GM18519 (cell line): Measurements from ENCODE around the gene CCDC18.
"Not testable (repeated sequence)": the region's sequence is repeated elsewhere in the genome, so short reads cannot be mapped to it uniquely, and the experiment has no call there.

ENCODE experiments used
- ATAC-seq: cut with Tn5 transposase; IDR thresholded peaks from one replicate; pipeline ENCODE4 v1.9.1; 2021; ENCODE audit warnings: mild to moderate bottlenecking, moderate library complexity; ENCODE audit not compliant: unreplicated experiment, low FRiP score

Gene CCDC18

DNA sequence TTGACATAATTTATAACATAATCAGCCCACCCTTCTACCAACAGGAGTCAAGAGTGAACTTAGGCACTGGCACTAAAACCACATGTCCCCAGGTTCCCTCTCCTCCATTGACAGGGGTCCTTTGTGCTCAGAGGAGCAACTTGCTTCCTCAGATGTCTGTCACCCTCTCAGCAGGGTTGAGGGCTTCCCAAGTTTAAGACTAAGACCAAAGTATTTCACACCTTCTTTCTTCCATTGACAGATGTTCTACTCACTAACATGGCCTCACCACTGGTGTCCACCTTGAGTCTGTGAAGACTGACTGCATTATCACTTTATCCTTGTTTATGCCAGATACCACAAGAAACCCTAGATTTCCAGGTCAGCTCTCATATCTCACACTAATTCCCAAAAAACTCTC, 56.5 kb downstream of the CCDC18 start:
- ATAC-seq: no peak

DNA sequence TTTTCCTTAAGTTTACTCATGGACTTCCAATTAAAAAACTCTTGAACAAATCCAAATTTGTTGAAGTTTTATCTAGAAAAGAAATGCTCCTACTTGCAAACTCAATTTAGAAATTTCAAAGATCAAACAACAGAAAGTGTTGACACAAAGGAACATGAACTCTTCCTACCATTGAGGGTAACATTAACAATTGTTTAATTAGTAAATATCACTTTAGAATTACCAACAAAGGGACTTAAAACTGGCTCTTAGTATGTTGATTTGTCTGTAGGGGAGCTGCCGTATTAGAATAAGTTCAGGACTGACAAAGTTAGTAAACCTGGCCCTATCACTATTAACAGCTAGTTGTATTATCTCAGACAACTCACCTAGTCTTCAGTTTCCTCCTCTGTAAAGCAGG, 57.9 kb downstream of the CCDC18 start:
- no peak for ATAC-seq

DNA sequence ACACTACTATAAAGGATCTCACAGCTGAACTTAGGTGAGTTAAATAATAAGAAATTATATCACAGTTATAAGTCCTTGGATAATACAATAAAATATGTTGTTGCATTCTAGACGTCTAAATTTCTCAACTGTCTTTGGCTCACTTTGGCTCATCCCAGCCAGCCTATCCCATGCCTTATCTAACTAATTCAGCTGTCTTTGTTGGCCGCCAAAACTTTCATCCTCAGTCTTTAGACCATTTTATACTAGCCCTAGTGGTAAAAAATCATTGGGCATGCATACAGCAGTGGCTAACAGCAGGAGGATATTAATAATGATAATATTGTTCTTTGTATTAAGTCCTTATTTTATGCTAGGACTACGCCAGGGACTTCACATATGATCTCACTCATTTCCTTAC, 59.3 kb downstream of the CCDC18 start:
- ATAC-seq: no peak

DNA sequence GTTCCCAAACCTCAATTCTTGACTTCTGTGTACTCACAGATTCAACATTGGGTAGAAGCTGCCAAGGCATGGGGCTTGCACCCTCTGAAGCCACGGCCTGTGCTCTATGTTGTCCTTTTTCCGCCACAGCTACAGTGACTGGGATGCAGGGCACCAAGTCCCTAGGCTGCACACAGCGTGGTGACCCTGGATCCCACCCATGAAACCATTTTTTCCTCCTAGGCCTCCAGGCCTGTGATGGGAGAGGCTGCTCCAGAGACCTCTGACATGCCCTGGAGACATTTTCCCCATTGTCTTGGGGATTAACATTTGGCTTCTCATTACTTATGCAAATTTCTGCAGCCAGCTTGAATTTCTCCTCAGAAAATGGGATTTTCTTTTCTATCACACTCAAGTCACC, 62.7 kb downstream of the CCDC18 start:
- ATAC-seq: not testable (repeated sequence)

DNA sequence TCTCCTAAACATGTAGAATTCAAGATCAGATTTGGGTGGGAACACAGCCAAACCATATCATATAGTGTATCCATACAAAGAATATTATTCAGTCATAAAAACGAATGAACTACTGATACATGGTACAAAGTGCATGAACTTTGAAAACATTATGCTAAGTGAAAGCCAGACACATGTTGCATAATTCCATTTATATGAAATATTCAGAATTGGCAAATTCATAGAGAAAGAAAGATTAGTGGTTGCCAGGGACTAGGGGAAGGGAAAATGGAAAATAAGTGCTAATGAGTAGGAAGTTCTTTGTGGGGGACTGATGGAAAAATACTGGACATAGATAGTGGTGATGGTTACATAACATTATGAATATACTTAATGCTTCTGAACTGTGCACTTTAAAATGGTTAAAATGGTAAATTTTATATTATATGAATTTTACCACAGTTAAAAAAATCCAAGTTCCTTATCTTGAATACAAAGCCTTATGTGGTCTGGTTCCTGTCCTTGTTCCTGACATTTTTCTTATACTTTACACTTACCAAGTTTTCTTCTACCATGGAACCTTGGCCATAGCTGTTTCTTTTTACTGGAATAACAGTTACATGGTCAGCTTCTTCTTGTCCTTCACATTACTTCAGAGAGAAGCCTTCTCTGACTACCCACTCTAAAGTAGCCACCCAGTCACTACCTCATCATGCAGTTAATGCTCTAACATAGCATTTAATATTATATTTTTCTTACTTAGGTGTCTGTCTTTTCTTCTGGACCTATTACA, 64.0 kb downstream of the CCDC18 start:
- ATAC-seq: no peak

DNA sequence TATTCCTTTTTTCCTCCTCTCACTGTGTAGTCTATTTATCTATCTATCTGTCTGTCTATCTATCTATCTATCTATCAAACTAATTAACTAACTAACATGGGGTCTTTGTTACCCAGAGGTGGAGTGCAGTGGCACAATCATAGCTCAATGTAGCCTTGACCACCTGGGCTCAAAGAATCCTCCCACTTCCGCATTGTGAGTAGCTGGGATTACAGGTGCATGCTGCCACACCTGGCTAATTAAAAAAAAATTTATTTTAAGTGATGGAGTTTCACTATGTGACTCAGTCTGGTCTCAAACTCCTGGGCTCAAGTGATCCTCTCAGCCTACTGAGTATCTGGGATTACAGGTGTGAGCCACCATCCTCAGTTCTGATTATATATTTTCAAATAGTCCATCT, 71.4 kb downstream of the CCDC18 start:
- no peak for ATAC-seq

DNA sequence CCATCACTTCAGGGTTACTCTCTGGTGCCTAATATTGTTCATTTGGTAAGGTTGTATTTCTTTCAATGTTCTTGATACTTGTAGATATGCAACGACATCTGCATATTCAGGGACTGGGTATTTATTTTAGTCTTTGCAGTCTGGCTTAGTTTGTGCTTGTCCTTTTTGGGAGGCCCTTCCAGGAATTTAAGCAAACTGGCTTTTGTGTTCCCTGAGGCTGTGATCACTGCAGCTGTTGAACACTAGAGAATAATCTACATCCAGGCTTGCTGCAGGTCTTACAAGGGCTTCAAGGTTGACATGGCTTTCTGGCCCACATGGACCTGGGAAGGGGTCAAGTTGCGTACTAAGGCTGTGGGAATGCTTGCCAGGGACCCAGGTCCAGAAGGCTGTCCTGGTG, 72.1 kb downstream of the CCDC18 start:
- no peak for ATAC-seq

DNA sequence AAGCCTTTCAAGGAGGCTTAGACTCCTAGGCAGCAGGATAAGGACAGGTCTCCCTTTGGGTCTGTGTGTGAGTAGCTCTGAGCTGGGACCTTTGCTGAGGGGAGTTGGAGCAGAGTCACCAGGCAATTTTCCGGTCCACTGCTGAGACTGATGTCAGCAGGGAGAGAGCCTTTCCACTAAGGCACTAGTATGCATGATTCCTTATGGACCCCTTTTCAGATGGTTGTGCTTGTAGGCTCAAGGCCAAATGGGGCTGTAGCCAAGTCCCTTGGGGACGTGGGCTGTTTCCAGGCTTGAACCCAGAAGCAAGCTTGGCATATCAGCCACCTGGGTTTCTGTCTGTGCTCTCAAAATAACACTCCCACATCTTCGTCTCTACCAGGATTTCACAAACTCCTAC, 73.0 kb downstream of the CCDC18 start:
- ATAC-seq: no peak

DNA sequence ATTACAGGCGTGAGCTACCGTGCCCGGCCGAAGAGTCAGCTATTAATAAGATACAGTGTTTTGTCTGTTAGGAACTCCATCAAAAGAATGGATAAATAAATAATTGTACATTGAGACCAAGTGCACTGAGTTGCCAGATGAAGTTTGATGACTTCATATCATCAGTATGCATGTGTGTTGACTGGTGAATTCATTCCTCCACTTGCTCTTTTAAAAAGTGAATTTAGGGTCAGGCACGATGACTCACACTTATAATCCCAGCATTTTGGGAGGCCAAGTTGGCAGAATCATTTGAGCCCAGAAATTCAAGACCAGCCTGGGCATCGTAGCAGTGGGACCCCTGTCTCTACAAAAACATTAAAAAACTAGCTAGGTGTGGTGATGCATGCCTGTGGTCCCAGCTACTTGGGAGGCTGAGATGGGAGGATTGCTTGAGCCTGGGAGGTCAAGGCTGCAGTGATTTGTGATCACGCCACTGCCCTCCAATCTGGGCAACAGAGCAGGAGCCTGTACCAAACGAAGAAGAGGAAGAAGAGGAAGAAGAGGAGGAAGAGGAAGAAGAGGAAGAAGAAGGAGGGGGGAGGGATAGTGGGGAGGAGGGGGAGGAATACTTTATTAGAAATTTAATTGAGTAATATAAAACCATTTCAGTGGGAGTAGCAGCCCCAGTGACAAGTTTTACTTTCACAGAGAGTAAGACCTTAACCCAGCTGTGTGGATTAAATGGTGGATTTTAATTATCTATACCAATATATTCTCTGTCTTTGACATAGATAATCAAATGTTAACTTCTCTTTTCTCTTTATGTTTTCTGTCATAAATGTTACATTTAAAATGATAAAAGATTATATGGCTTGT, 74.9 kb downstream of the CCDC18 start:
- no peak for ATAC-seq

DNA sequence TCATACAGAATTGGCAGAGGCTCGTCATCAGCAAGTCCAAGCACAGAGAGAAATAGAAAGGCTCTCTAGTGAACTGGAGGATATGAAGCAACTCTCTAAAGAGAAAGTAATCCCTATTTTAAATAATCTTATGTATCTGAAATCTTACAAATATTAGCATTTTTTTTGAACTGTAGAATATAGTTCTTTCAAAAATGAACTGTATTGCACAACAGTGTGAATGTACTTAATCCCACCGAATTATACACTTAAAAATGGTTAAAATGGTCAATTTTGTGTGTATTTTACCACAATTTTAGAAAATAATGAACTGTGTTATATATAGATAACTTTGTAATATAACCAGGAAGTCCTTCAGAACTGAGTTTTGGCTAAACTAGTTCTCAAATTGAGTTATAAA, 75.9 kb downstream of the CCDC18 start:
- no peak for ATAC-seq

DNA sequence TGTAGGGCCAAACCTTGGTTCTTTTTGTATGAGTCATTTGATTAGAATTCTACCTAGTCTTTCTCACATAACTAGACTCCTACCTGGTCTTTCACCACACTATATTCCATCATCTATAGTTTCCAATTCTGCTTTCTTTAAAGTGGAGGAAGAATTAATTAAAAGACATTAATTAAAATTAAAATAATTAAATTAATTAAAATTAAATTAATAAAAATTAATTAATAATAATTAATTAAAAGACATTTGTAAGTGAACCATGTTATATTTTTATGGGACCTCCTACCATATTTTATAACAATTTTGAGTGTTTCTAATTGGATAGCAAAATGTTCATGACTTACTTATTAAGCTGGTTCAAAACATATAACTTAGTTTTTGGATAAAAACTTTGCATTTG, 77.4 kb downstream of the CCDC18 start:
- ATAC-seq: no peak

DNA sequence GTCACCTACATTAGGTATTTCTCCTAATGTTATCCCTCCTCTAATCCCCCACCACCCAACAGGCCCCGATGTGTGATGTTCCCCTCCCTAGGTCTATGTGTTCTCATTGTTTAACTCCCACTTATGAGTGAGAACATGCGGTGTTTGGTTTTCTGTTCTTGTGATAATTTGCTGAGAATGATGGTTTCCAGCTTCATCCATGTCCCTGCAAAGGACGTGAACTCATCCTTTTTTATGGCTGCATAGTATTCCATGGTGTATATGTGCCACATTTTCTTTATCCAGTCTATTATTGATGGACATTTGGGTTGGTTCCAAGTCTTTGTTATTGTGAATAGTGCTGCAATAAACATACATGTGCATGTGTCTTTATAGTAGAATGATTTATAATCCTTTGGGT, 80.2 kb downstream of the CCDC18 start:
- ATAC-seq: not testable (repeated sequence)

DNA sequence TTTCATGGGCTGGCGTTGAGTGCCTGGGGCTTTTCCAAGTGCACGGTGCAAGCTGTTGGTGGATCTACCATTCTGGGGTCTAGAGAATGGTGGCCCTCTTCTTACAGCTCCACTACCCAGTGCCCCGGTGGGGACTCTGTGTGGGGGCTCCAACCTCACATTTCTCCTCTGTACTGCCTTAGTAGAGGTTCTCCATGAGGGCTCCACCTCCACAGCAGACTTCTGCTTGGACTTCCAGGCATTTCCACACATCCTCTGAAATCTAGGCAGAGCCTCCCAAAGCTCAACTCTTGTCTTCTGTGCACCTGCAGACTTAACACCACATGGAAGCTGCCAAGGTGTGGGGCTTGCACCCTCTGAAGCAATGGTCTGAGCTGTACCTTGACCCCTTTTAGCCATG, 82.1 kb downstream of the CCDC18 start:
- no peak for ATAC-seq

DNA sequence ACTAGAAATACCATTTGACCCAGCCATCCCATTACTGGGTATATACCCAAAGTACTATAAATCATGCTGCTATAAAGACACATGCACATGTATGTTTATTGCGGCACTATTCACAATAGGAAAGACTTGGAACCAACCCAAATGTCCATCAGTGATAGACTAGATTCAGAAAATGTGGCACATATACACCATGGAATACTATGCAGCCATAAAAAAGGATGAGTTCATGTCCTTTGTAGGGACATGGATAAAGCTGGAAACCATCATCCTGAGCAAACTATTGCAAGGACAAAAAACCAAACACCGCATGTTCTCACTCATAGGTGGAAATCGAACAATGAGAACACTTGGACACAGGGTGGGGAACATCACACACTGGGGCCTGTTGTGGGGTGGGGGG, 88.4 kb downstream of the CCDC18 start:
- ATAC-seq: not testable (repeated sequence)

DNA sequence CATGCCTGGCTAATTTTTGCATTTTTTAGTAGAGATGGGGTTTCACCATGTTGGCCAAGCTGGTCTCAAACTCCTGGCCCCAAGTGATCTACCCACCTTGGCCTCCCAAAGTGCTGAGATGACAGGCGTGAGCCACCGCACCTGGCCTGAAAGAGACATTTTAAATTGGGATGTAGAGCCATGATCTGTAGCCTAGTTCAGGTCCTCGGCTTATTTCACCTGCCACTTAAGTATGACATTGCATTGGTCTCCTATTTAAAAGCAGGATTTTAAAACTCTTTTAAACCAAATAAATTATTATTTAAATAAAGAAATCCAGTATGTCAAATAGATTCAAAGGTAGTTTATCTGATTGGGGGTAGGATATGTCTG, 94.7 kb downstream of the CCDC18 start:
- ATAC-seq: not testable (repeated sequence)

DNA sequence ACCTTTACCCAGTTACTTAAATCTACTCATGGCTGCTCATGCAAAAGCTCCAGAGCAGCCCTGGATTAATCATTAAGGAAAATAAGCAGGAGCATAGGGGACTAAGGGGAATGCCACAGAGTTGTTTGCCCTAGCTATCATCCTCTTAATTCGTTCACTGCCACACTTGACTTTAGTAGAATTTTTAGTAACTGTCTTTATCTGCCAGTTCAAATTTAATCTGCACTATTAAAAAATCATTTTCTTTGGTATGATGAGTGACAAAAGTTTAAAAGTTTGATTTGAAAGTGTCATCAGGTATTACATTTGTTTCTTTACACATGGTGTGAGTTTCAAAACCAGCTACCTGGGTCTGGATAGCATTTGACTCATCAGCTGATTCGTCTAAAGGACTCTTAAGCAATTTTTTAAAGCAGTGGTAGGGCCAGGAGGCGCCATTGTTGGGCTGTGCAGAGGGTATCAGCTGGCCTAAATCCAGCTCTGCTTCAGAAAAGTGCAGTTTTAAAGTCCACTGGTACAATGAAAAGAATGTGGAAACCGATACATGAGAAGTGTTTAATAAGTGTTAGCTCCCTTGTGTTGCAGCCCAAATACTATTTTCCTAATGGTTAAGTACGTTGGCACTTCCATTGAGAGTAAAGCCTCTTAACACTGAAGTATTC, 95.2 kb downstream of the CCDC18 start:
- ATAC-seq: no peak

DNA sequence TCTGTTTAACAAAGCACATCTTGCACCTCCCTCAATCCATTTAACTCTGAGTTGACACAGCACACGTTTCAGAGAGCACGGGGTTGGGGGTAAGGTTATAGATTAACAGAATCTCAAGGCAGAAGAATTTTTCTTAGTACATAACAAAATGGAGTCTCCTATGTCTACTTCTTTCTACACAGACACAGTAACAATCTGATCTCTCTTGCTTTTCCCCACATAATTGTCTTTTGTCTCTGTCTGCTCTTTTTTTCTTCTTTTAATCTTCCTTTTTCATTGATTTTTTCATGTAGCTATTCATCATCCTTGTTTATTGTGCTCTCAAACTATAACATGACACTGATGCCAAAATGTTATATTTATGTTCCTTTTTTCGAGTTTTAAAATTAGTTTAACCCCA, 97.0 kb downstream of the CCDC18 start:
- not testable (repeated sequence) for ATAC-seq

DNA sequence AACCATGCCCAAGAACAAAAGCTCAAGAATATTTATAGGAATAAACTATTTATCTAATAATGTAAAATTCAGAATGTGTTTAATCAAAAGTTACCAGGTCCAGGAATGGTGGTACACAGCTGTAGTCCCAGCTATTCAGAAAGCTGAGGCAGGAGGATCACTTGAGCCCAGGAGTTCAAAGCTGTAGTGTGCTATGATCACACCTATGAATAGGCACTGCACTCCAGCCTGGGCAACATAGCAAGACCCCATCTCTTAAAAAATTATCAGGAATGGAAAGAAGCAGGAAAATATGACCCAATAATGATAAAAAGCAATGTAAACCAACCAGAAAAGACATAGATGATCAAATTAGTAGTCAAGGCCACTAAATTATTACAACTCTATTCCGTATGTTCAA, 103.0 kb downstream of the CCDC18 start:
- no peak for ATAC-seq

DNA sequence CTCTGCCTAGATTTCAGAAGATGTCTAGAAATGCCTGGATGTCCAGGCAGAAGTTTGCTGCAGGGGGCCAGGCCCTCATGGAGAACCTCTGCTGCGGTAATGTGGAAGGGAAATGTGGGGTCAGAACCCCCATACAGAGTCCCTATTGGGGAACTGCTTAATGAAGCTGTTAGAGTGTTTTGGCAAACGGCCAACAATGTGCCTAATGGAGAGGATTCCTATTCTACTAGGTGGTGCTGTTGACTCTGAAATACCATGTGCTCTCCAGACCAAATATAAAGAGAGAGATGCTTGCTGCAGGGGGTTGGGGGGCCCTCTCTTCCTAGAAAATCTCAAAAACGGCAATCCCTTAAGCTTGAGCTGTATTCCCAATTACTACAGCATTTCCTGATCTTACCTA, 108.0 kb downstream of the CCDC18 start:
- no peak for ATAC-seq

DNA sequence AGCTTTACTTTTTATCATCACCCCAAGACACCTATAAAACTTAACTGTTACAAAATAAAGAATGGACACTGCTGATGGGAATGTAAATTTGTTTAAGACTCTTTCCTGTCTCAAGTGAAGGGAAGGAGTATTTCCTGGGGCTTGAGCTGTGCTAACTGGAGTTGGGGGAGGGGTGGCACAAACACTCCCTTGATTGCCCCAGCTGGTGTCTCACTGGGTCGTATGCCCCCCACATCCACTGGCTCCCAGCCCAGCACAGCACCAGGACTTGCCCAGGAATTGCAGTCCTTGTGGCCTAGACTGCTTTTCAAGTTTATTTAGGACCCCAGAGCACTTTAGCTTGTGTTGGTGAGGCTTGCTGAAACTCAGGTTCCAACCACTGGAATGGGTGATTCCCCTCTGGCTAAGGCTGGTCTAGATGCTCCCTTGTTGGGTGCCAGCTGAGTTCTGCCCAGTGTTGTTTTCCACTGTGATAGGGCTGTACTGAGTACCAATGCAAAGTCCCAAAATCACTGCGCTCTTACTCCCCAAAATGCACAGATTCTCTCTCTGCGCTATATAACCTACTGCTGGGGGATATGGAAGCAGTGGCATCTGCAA, 116.1 kb downstream of the CCDC18 start:
- no peak for ATAC-seq

DNA sequence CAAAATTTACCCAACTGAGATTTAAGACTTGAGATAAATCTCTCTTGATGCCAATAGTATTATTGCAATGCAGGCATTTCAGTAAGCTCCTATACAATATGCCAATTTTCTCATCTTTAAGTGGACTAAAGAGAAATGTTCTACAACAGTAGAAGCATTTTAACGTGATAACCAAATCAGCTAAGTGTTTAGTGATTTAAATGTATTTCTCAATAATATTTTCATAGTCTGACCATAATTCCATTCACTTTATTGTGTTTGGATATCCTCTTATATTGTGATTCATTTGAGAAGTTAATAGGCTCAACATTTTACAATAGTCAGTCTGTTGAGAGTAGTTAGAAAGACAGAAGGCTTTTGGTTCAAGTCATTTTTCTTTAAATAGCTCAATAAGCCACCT, 120.6 kb downstream of the CCDC18 start:
- ATAC-seq: no peak
